ENCODE measurements around the gene MYLK3.
A peak's percentile ranks its signal among the peaks of the same experiment; 100 is the strongest.
"Not testable (repeated sequence)": the region's sequence is repeated elsewhere in the genome, so short reads cannot be mapped to it uniquely, and the experiment has no call there.

MYLK3 gene

DNA sequence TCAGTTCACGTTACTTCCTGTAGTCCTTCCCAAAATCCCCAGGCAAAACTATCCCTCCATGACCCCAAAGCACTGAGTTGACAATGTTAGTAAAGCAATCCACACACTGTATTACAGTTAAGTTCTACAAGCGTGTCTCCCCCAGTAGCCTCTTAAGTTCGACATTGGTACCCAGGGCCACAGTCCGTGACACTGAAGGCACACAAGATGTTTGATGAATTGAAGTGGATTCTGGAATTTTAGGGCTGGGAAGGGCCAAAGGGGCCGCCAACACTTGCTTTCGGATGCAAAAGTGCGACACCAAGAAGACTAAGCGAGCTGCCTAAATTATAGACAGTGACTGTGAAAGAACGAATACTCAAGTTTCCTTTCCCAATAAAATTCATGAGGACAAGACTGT lies 60.7 kb downstream of the MYLK3 start:
- H3K4me3 ChIP-seq (replicated peaks; ENCODE audit: low read depth, low read length) = peak overlapping the region; percentile 95
- TF ChIP-seq, protein P1, sequence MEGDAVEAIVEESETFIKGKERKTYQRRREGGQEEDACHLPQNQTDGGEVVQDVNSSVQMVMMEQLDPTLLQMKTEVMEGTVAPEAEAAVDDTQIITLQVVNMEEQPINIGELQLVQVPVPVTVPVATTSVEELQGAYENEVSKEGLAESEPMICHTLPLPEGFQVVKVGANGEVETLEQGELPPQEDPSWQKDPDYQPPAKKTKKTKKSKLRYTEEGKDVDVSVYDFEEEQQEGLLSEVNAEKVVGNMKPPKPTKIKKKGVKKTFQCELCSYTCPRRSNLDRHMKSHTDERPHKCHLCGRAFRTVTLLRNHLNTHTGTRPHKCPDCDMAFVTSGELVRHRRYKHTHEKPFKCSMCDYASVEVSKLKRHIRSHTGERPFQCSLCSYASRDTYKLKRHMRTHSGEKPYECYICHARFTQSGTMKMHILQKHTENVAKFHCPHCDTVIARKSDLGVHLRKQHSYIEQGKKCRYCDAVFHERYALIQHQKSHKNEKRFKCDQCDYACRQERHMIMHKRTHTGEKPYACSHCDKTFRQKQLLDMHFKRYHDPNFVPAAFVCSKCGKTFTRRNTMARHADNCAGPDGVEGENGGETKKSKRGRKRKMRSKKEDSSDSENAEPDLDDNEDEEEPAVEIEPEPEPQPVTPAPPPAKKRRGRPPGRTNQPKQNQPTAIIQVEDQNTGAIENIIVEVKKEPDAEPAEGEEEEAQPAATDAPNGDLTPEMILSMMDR (IDR thresholded peaks at IDR 0.05; ENCODE audit: insufficient read depth, low read length, poor library complexity, severe bottlenecking) = no peak
- DNase-seq (ENCODE audit: extremely low read depth, insufficient read length) = no peak
- H3K36me3 ChIP-seq (ENCODE audit: control insufficient read depth, insufficient read depth, low read length) = no peaks in the 10 kb centered on the region
- H3K27me3 ChIP-seq (replicated peaks; ENCODE audit: control insufficient read depth, insufficient read depth, low read length) = no peaks in the 10 kb centered on the region

DNA sequence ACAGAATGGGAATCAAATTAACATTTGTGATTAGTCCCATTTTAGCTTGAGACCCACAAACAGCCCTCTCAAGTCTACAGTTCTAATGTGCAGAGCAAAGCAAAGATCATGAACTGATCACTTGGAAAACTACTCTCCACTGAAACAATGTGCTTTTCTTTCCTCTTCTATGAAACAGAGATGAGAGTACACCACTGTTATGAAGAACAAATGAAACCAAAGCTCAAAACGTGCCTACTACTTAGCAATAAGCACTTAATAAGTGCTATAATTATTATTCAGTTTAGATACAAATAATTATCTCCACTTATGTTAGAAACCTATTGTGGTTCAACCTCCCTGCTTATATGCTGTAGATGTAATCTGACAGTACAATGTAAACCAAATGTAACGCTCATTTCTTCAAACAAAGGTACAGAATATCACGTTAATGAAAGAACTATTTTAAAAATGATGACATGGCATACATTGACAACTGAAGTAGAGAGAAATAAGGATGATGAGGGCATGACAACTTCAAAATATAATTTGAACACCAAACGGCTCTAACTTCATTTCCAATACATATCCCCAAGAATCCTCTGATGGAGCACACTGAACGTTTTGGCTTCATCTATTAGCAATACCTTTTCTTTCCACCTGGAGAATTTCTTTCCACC lies 61.2 kb downstream of the MYLK3 start:
- H3K27me3 ChIP-seq (replicated peaks; ENCODE audit: control insufficient read depth, insufficient read depth, low read length) = no peaks in the 10 kb centered on the region
- H3K4me3 ChIP-seq (replicated peaks; ENCODE audit: low read depth, low read length) = peak overlapping the region; percentile 95
- TF ChIP-seq, protein P1 (IDR thresholded peaks at IDR 0.05; ENCODE audit: insufficient read depth, low read length, poor library complexity, severe bottlenecking) = no peak
- DNase-seq (ENCODE audit: extremely low read depth, insufficient read length) = no peak
- H3K36me3 ChIP-seq (ENCODE audit: control insufficient read depth, insufficient read depth, low read length) = no peaks in the 10 kb centered on the region

DNA sequence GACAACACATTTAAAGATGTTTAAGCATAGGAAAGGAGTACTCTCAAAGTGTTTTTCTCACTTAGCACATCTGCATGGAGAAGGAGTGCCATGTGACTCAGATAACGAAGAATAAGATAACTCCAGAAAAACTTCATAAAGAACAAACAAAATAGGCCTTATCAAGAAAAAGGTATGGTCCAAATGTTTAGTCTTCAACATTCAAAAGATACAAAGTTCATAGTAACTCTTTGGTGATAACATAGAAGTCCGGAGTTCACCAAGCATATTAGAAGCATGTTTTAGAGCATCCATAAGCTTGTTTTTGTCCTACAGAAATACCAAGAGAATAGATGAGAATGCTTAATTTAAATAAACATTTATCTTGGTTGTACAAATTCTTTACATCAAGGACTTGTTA lies 66.3 kb downstream of the MYLK3 start:
- not testable (repeated sequence) for H3K36me3 ChIP-seq (ENCODE audit: control insufficient read depth, insufficient read depth, low read length); H3K27me3 ChIP-seq (replicated peaks; ENCODE audit: control insufficient read depth, insufficient read depth, low read length); H3K4me3 ChIP-seq (replicated peaks; ENCODE audit: low read depth, low read length); DNase-seq (ENCODE audit: extremely low read depth, insufficient read length)

DNA sequence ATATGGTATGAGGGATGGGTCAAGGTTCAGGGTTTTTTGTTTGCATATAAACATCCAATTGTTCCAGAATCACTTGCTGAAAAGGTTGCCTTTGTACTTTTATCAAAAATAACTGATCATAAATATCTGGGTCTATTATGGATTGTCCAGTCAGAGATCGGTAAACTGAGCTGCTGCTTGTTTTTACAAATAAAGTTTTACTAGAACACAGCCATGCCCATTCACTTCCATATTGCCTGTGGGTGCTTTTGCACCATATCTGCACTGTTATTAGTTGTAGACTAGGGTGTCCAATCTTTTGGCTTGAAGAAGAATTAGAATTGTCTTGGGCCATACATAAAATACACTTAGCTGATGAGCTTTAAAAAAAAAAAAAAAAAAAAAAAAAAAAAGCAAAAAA lies 70.2 kb downstream of the MYLK3 start:
- not testable (repeated sequence) for H3K36me3 ChIP-seq (ENCODE audit: control insufficient read depth, insufficient read depth, low read length); DNase-seq (ENCODE audit: extremely low read depth, insufficient read length); H3K27me3 ChIP-seq (replicated peaks; ENCODE audit: control insufficient read depth, insufficient read depth, low read length); H3K4me3 ChIP-seq (replicated peaks; ENCODE audit: low read depth, low read length)

DNA sequence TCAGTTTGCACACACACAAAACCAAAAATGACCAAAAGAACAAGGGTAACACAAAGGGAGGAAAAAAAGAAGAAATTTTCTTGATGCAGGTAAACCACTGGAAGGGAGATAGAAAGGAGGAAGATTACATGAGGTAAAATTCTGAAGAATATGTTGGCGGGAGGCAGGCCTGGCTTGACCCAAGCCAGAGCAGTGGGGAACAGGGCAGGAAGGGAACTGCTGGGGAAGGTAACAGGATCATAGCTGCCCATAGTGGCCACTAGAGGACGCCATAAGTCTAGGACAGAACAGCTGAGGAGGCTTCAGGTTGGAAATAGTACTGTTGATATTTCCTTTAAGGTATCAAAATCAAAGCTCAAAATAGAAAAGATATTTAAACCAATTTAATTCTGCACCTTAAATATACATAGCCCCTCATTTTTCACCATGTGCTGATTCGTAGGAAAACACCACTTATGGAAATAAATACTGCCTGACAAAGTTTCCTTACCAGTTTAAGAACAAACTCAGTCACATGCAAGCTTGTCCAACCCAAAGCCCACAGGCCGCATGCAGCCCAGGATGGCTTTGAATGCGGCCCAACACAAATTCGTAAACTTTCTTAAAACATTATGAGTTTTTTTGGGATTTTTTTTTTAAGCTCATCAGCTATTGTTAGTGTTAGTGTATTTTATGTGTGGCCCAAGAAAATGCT lies 74.7 kb downstream of the MYLK3 start:
- DNase-seq (ENCODE audit: extremely low read depth, insufficient read length) = no peak
- Histone ChIP-seq H3K4me3 (replicated peaks; ENCODE audit: low read depth, low read length) (no peak overlapping the region), H3K36me3 (ENCODE audit: control insufficient read depth, insufficient read depth, low read length) (peaks cover 3% of the 10 kb centered on the region), H3K27me3 (replicated peaks; ENCODE audit: control insufficient read depth, insufficient read depth, low read length) (no peaks in the 10 kb centered on the region)
- TF ChIP-seq, protein P1 (IDR thresholded peaks at IDR 0.05; ENCODE audit: insufficient read depth, low read length, poor library complexity, severe bottlenecking) = peak; percentile 98

DNA sequence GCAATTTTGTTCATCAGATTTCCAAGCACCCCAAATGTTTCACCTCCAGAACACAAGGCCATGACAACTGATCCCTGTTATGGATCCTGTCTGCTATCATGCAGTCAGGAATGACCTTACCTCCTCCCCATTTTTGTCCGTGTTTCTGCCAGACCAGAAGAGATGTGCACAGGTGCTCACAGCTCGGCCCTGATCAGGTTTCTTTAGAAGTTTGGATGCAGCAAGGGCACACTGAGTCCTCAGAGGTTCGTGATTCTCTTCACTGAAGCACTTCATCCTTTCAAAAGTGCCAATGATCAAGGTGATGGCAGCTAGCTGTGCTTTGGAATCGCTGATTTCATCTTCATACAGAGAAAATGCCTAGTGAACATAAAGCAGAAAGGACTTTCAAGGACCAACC lies 86.0 kb downstream of the MYLK3 start:
- no peak overlapping the region for H3K4me3 ChIP-seq (replicated peaks; ENCODE audit: low read depth, low read length)
- peaks cover 9% of the 10 kb centered on the region for H3K36me3 ChIP-seq (ENCODE audit: control insufficient read depth, insufficient read depth, low read length)
- no peak for DNase-seq (ENCODE audit: extremely low read depth, insufficient read length)
- TF ChIP-seq, protein P1 (IDR thresholded peaks at IDR 0.05; ENCODE audit: insufficient read depth, low read length, poor library complexity, severe bottlenecking) = no peak
- H3K27me3 ChIP-seq (replicated peaks; ENCODE audit: control insufficient read depth, insufficient read depth, low read length) = no peaks in the 10 kb centered on the region

Data from GM06990 (cell line).